SK-N-MC (cell line): ENCODE measurements around the gene RGS5.
"Not testable (repeated sequence)": the region's sequence is repeated elsewhere in the genome, so short reads cannot be mapped to it uniquely, and the experiment has no call there.

Source experiments
- EZH2 ChIP-seq: fragments of 200-600 bp; sonication (generic); IDR thresholded peaks from one replicate; pipeline ENCODE4 v1.6.1; 2017; ENCODE audit warnings: antibody characterized with exemption
- POLR2AphosphoS5 ChIP-seq: IDR thresholded peaks from 2 replicates; pipeline ENCODE4 v1.6.1; 2012; ENCODE audit warnings: mild to moderate bottlenecking, low read depth, low read length, borderline replicate concordance

DNA sequence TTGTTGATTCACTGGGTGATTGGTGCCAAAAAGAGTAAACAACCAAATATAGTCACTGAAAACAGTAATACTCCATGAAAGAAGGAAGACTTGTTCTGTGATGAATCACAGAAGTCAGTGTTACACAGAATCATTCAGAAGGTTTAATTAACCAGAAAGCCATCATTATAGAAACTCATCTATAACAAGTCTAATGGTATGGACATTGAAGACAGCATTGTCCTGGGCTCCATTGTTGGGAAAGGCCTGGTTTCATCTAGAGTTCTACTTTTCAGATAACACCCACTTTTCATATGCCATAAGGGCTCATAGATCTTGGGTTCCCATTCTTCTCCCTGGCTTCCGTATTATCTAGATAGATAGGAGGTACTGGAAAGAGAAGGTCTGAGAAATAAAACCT, 41.9 kb upstream of the RGS5 start:
- TF ChIP-seq EZH2, POLR2AphosphoS5: not testable (repeated sequence)
